HFFc6 (cell line): ENCODE results near the gene AACS. TPM values are rescaled to one million over a fixed set of nuclear protein-coding genes. Genes with fewer than 3 reads are reported as not detected.

ENCODE experiments used
- DNase-seq: peaks from one replicate; pipeline ENCODE4 v3.0.0-alpha.2; 2018
- H3K27ac Mint-ChIP-seq: 2 replicates; pipeline ENCODE4 v1.8.0; 2020; ENCODE audit warnings: mild to moderate bottlenecking, mixed read lengths
- H3K27me3 Mint-ChIP-seq: 2 replicates; pipeline ENCODE4 v1.8.0; 2021; ENCODE audit warnings: mild to moderate bottlenecking, moderate library complexity, mixed read lengths; ENCODE audit not compliant: insufficient read depth
- H3K36me3 Mint-ChIP-seq: 2 replicates; pipeline ENCODE4 v1.8.0; 2021; ENCODE audit warnings: low read depth, mixed read lengths
- H3K4me1 Mint-ChIP-seq: 2 replicates; pipeline ENCODE4 v1.8.0; 2020; ENCODE audit warnings: low read depth, mixed read lengths
- H3K4me3 Mint-ChIP-seq: 2 replicates; pipeline ENCODE4 v1.8.0; 2020; ENCODE audit warnings: mild to moderate bottlenecking, moderate library complexity, mixed read lengths
- H3K9me3 Mint-ChIP-seq: 2 replicates; pipeline ENCODE4 v1.8.0; 2020; ENCODE audit warnings: mild to moderate bottlenecking, mixed read lengths
- total RNA-seq, 6 experiments: library from RNA; stranded (reverse); fragmentation: NEBNext Ultra II Directional; extraction: Animal tissue kit (Norgen Biotek cat#: 25700); gene quantifications; 2 replicates in 1 of 6; 3 replicates in 5 of 6; pipeline ENCODE4 v1.2.3, GENCODE V29; 2021
- TF ChIP-seq, protein P1 (sequence below): fragments of 200-600 bp; sonication (generic); IDR thresholded peaks from 2 replicates; pipeline ENCODE4 v1.5.0; 2021; ENCODE audit warnings: antibody characterized with exemption, mild to moderate bottlenecking

The AACS gene
- total RNA-seq, 6 experiments from 2014 or later = 21.6 to 29.5 (median 24.2) TPM

DNA sequence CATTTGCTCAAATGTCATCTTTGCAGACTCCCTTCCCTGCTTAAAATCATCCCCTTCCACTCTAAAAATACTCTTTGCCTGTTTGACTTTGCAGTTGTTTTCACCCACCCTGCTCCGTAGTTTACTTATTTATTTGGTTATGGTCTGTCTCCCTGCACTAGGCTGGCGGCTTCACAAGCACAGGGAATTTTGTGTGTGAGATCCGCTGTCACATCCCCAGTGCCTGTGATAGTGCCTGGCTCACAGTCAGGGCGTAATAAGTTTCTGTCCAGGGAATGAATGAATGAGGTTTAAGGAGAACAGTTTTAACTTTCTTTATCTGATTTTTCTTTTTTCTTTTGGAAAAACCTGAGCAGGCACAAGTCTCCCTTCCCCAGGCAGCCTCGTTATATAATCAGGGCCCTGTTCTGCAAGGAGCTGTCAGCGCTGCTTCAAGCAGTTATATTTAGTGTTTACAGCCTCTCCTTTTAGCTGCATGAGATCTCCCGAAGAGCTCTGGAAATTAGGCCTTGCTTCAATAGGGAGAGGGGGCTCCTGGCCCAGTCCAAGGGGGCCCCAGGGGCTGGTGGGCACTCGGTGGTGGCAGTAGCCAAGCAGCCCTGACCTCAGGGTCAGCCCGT, 107.1 kb downstream of the AACS start:
- H3K4me3 Mint-ChIP-seq = no peak overlapping the region
- no peak overlapping the region for H3K27ac Mint-ChIP-seq

DNA sequence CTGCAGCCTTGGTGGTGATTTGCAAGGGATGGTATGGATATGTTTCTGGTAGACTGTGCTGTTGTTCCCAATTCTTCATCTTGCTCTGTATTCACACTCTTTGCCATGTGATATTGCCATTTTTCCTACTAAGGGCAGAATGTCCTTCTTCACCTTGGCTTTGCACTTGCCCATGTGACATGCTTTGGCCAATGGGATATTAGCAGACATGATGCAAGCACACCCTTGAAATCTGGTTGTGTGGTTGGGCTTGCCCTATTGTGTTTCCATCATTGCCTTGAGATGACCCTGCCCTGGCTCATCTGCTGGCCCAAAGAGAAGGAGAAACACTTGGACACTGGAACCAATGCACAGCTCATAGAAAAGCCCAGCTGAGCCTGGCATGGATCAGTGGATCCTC, 110.3 kb downstream of the AACS start:
- Mint-ChIP-seq H3K4me3 (no peak overlapping the region), H3K4me1 (no peaks in the 10 kb centered on the region)
- DNase-seq = no peak

More for the DNA sequence above, 107.1 kb downstream of the AACS start:
- H3K4me1 Mint-ChIP-seq = no peaks in the 10 kb centered on the region
- TF ChIP-seq, protein P1, sequence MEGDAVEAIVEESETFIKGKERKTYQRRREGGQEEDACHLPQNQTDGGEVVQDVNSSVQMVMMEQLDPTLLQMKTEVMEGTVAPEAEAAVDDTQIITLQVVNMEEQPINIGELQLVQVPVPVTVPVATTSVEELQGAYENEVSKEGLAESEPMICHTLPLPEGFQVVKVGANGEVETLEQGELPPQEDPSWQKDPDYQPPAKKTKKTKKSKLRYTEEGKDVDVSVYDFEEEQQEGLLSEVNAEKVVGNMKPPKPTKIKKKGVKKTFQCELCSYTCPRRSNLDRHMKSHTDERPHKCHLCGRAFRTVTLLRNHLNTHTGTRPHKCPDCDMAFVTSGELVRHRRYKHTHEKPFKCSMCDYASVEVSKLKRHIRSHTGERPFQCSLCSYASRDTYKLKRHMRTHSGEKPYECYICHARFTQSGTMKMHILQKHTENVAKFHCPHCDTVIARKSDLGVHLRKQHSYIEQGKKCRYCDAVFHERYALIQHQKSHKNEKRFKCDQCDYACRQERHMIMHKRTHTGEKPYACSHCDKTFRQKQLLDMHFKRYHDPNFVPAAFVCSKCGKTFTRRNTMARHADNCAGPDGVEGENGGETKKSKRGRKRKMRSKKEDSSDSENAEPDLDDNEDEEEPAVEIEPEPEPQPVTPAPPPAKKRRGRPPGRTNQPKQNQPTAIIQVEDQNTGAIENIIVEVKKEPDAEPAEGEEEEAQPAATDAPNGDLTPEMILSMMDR = no peak
- H3K9me3 Mint-ChIP-seq = no peaks in the 10 kb centered on the region
- H3K36me3 Mint-ChIP-seq = no peaks in the 10 kb centered on the region
- DNase-seq = no peak
- H3K27me3 Mint-ChIP-seq = peaks cover 31% of the 10 kb centered on the region

DNA sequence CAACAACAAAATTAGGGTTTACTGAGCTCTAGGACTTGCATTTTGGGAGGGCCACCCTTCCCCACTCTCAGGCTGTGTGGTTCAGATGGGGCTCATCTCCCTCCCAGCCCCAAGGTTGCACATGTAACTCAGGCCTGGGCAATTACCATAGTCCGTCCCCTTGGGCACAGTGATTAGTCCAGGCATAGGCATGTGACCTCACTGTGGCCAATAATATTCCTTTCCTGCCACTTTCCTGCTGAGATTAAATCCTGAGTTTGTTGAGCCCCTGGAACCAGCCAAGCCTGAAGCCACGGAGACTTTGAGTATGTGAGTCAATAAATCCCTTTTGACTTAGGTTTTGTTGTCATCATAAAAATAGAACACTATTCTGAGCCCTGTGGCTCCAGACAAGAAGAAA, 113.0 kb downstream of the AACS start:
- no peaks in the 10 kb centered on the region for H3K9me3 Mint-ChIP-seq
- TF ChIP-seq, protein P1 = no peak
- no peaks in the 10 kb centered on the region for H3K36me3 Mint-ChIP-seq
- H3K27me3 Mint-ChIP-seq = peaks cover 23% of the 10 kb centered on the region
- no peak overlapping the region for H3K4me3 Mint-ChIP-seq
- no peak overlapping the region for H3K27ac Mint-ChIP-seq
- DNase-seq = no peak
- H3K4me1 Mint-ChIP-seq = peaks cover 2% of the 10 kb centered on the region; the same call in 1 of the 2 replicates

More for the DNA sequence above, 110.3 kb downstream of the AACS start:
- Mint-ChIP-seq H3K36me3 (no peaks in the 10 kb centered on the region), H3K27me3 (peaks cover 23% of the 10 kb centered on the region), H3K27ac (no peak overlapping the region), H3K9me3 (no peaks in the 10 kb centered on the region)
- TF ChIP-seq, protein P1 = no peak

DNA sequence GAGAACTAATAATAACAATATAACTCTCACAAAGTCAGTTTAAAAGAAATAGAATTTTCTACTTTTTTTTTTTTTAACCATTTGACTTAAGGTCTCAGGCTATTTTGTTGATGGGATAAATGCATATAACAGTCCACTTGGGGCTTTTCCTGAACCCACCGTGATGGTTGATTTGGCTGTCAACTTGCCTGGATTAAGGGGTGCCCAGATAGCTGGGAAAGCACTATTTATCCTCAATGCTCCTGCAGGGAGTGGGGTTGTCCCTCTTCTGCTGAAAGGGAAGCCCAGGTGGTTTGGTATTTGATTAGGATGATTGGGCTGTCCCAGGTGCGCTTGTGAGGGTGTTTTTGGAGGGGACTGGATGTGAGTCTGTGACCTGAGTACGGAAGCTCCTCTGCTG, 114.9 kb downstream of the AACS start:
- Mint-ChIP-seq H3K9me3 (no peaks in the 10 kb centered on the region), H3K27me3 (peaks cover 27% of the 10 kb centered on the region), H3K27ac (no peak overlapping the region), H3K36me3 (no peaks in the 10 kb centered on the region), H3K4me3 (no peak overlapping the region), H3K4me1 (peaks cover 6% of the 10 kb centered on the region; the same call in 1 of the 2 replicates)
- TF ChIP-seq, protein P1 = no peak
- no peak for DNase-seq

DNA sequence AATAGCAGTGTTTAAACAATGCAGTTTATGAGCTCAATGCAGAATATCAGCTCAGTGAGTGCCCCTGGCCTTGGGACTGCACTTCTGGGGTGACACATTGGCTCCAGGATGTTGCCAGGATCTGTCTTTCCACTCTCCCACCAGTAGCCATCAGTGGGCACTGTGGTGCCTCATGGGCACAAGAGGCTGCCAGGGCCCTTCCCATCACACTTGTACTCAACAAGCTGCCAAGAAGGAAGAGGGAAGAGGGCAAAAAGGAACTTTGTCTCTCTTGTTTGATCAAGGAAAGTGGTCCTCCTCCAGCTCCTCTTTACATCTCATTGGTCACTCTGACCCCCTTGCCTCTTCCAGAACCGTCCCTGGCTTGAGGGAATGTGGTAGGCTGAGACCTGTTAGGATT, 115.9 kb downstream of the AACS start:
- Mint-ChIP-seq H3K4me1 (peaks cover 6% of the 10 kb centered on the region; the same call in 1 of the 2 replicates), H3K36me3 (no peaks in the 10 kb centered on the region), H3K27ac (no peak overlapping the region), H3K9me3 (no peaks in the 10 kb centered on the region), H3K4me3 (no peak overlapping the region), H3K27me3 (peaks cover 25% of the 10 kb centered on the region)
- TF ChIP-seq, protein P1 = no peak
- no peak for DNase-seq
